Left forelimb (tissue), 1 donor: ENCODE measurements around the gene OR1J2.

Source experiments
- DNase-seq: peaks from one replicate; pipeline ENCODE4 v3.0.0-alpha.2; 2018; ENCODE audit warnings: low spot score

Gene OR1J2

DNA sequence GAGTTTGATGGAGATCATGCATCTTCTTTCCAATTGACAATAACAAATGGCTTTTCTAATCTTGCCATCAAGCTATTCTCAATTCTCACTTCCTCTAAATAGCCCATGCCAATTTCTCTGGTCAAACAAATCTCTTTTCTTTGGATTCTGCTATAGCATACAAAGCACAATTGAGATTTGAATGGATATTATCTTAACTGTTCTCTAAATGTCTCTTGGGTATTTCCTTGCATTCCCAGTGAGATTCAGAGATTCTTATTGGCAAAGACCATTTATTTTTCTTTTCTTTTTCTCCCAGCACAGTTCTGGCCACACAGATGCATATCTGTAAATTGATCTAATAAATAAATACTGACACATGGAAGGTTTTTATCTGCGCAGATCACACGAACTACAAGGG lies 42.2 kb downstream of the OR1J2 start, which contains the start of gene OR1N2:
TSS of gene OR1N2 (plus strand) at position 301 of the 400 bp plus-strand sequence. CDS start 100 bp downstream, outside the sequence.
- no peak for DNase-seq
